Endometrial microvascular endothelial cells (primary cell): ENCODE data around the gene SEMA3D. TPM values are rescaled to one million over a fixed set of nuclear protein-coding genes. Genes with fewer than 3 reads are reported as not detected.

Experiments used
- in situ Hi-C: cut with HindIII; loops from 2 replicates; pipeline ENCODE4 v1.10.0; 2017; ENCODE audit warnings: low sequenced_read_pairs, low pct_unique_long_range_greater_than_20kb; ENCODE audit errors: inconsistent ontology term
- total RNA-seq: library from RNA; depleted of rRNA; stranded (reverse); fragments of >200 nt; gene quantifications from one replicate; pipeline ENCODE4 v1.2.3, GENCODE V29; 2015; ENCODE audit errors: inconsistent ontology term

Gene SEMA3D
- total RNA-seq, 1 donor from 2014 or later = 4.1 TPM

- in situ Hi-C loops = no loop called here
These were observed 91.5 kb downstream of the SEMA3D start for GRCh38 chr7:85095366-85095765.

- in situ Hi-C loops = no loop called here
These were observed 92.7 kb downstream of the SEMA3D start for GRCh38 chr7:85094046-85094725.

- in situ Hi-C loops = no loop called here
These were observed 95.3 kb downstream of the SEMA3D start for GRCh38 chr7:85091565-85091928.

GRCh38 chr7:85090919-85091564 lies 95.8 kb downstream of the SEMA3D start:
- in situ Hi-C loops = no loop called here

GRCh38 chr7:85090143-85090542 lies 96.7 kb downstream of the SEMA3D start:
- in situ Hi-C loops = no loop called here

GRCh38 chr7:85081846-85082245 lies 105.0 kb downstream of the SEMA3D start:
- in situ Hi-C loops = no loop called here

GRCh38 chr7:85081392-85081791 lies 105.5 kb downstream of the SEMA3D start:
- in situ Hi-C loops = no loop called here

GRCh38 chr7:85079434-85079833 lies 107.4 kb downstream of the SEMA3D start:
- in situ Hi-C loops = no loop called here

- in situ Hi-C loops = no loop called here
These were observed 108.7 kb downstream of the SEMA3D start for GRCh38 chr7:85078181-85078580.

- in situ Hi-C loops = no loop called here
These were observed 111.0 kb downstream of the SEMA3D start for GRCh38 chr7:85075864-85076263.

- in situ Hi-C loops = no loop called here
These were observed 111.9 kb downstream of the SEMA3D start for GRCh38 chr7:85074992-85075391.

GRCh38 chr7:85074016-85074415 lies 112.8 kb downstream of the SEMA3D start:
- in situ Hi-C loops = no loop called here

GRCh38 chr7:85070967-85071628 lies 115.8 kb downstream of the SEMA3D start:
- in situ Hi-C loops = no loop called here

GRCh38 chr7:85068799-85069198 lies 118.1 kb downstream of the SEMA3D start:
- in situ Hi-C loops = no loop called here

- in situ Hi-C loops = no loop called here
These were observed 119.5 kb downstream of the SEMA3D start for GRCh38 chr7:85067371-85067770.

- in situ Hi-C loops = no loop called here
These were observed 120.9 kb downstream of the SEMA3D start for GRCh38 chr7:85065888-85066485.

GRCh38 chr7:85065306-85065705 lies 121.5 kb downstream of the SEMA3D start:
- in situ Hi-C loops = no loop called here

GRCh38 chr7:85062651-85063050 lies 124.2 kb downstream of the SEMA3D start:
- in situ Hi-C loops = no loop called here

- in situ Hi-C loops = no loop called here
These were observed 125.4 kb downstream of the SEMA3D start for GRCh38 chr7:85061456-85061855.

- in situ Hi-C loops = no loop called here
These were observed 126.2 kb downstream of the SEMA3D start for GRCh38 chr7:85060696-85061095.
